Hindlimb muscle (tissue), 1 donor: Measurements from ENCODE around the gene AK8. TPM values are rescaled to one million over a fixed set of nuclear protein-coding genes. Genes with fewer than 3 reads are reported as not detected.

Experiments
- DNase-seq: peaks from one replicate; pipeline ENCODE4 v3.0.0-alpha.2; 2013
- polyA plus RNA-seq: library from polyadenylated mRNA; unstranded; fragments of 120-200 nt; gene quantifications from one replicate; pipeline ENCODE4 v1.2.1, GENCODE V29; 2013; ENCODE audit not compliant: insufficient read length

AK8 gene
- polyA plus RNA-seq, 1 donor: 0.48 TPM

- no peak for DNase-seq
Measured at GRCh38 chr9:132887181-132888120, 9.4 kb upstream of the AK8 start.

- no peak for DNase-seq
Measured at GRCh38 chr9:132886334-132886725, 8.2 kb upstream of the AK8 start.

- no peak for DNase-seq
Measured at GRCh38 chr9:132885720-132886333, 7.7 kb upstream of the AK8 start.

GRCh38 chr9:132883349-132884294, 5.5 kb upstream of the AK8 start:
- no peak for DNase-seq

- no peak for DNase-seq
Measured at GRCh38 chr9:132882616-132883015, 4.5 kb upstream of the AK8 start.

- no peak for DNase-seq
Measured at GRCh38 chr9:132881826-132882225, 3.7 kb upstream of the AK8 start.

- no peak for DNase-seq
Measured at GRCh38 chr9:132880324-132880661, 2.2 kb upstream of the AK8 start.

GRCh38 chr9:132879457-132880323, 1.6 kb upstream of the AK8 start:
- DNase-seq: no peak

GRCh38 chr9:132878695-132879456, 792 bp upstream of the AK8 start, which contains the start of gene SPACA9:
SPACA9 (plus strand) TSS chr9:132878898; CDS start chr9:132883948, 5,050 bp downstream.
- DNase-seq: peak; percentile 58

- no peak for DNase-seq
Measured at GRCh38 chr9:132877458-132877823, 643 bp downstream of the AK8 start.

- no peak for DNase-seq
Measured at GRCh38 chr9:132876849-132877248, 1.2 kb downstream of the AK8 start.

- no peak for DNase-seq
Measured at GRCh38 chr9:132875159-132875558, 2.9 kb downstream of the AK8 start.

GRCh38 chr9:132873403-132873802, 4.7 kb downstream of the AK8 start:
- no peak for DNase-seq

- DNase-seq: no peak
Measured at GRCh38 chr9:132869266-132869665, 8.8 kb downstream of the AK8 start.

- no peak for DNase-seq
Measured at GRCh38 chr9:132866898-132867297, 11.2 kb downstream of the AK8 start.

GRCh38 chr9:132864691-132865090, 13.4 kb downstream of the AK8 start:
- no peak for DNase-seq

- DNase-seq: no peak
Measured at GRCh38 chr9:132864277-132864676, 13.8 kb downstream of the AK8 start.

GRCh38 chr9:132863096-132863495, 15.0 kb downstream of the AK8 start:
- DNase-seq: no peak

GRCh38 chr9:132862533-132862932, 15.6 kb downstream of the AK8 start:
- DNase-seq: no peak

- no peak for DNase-seq
Measured at GRCh38 chr9:132861666-132862065, 16.4 kb downstream of the AK8 start.

GRCh38 chr9:132858751-132859150, 19.3 kb downstream of the AK8 start:
- DNase-seq: peak; percentile 41
